CD14-positive monocyte (primary cell): ENCODE measurements around the gene UBE2E2. TPM values are rescaled to one million over a fixed set of nuclear protein-coding genes. Genes with fewer than 3 reads are reported as not detected.

Experiments
- DNase-seq, 3 donors: peaks; one replicate each; pipeline ENCODE4 v3.0.0-alpha.2; 2011 to 2022
- H2AFZ ChIP-seq: 2 replicates; pipeline ENCODE4 v1.6.0; 2012; ENCODE audit warnings: mild to moderate bottlenecking, low read depth, low read length, inconsistent platforms; ENCODE audit not compliant: insufficient read depth, poor library complexity, severe bottlenecking
- H3K27ac ChIP-seq, 2 donors: 1 replicate in 1 of 2; 2 replicates in 1 of 2; pipeline ENCODE4 v1.5.1; 2012 to 2013; ENCODE audit warnings: low read length in 2 of 2, control low read depth in 1 of 2, inconsistent platforms in 1 of 2, low read depth in 1 of 2, mild to moderate bottlenecking in 1 of 2
- H3K27me3 ChIP-seq, 2 donors: one replicate each; pipeline versions ENCODE4 v1.6.0 to v1.6.1; 2011 to 2013; ENCODE audit warnings: low read length in 2 of 2; ENCODE audit not compliant: control insufficient read depth in 2 of 2, insufficient read depth in 2 of 2
- H3K36me3 ChIP-seq, 2 donors: replicated peaks in 1 of 2; 1 replicate in 1 of 2; 2 replicates in 1 of 2; pipeline versions ENCODE4 v1.5.1 to v1.6.1; 2012 to 2013; ENCODE audit warnings: low read length in 2 of 2, control low read depth in 1 of 2, inconsistent platforms in 1 of 2, mild to moderate bottlenecking in 1 of 2; ENCODE audit not compliant: insufficient read depth in 2 of 2, control insufficient read depth in 1 of 2
- H3K4me1 ChIP-seq, 2 donors: 1 replicate in 1 of 2; 2 replicates in 1 of 2; pipeline versions ENCODE4 v1.5.1 to v1.6.1; 2012 to 2013; ENCODE audit warnings: low read length in 2 of 2, control low read depth in 1 of 2, inconsistent platforms in 1 of 2, mild to moderate bottlenecking in 1 of 2, moderate library complexity in 1 of 2; ENCODE audit not compliant: insufficient read depth in 2 of 2, control insufficient read depth in 1 of 2
- H3K4me2 ChIP-seq: replicated peaks from 2 replicates; pipeline ENCODE3; 2012; ENCODE audit warnings: low read length, moderate library complexity, mild to moderate bottlenecking; ENCODE audit not compliant: poor library complexity, severe bottlenecking; ENCODE audit errors: extremely low read depth
- H3K4me3 ChIP-seq, 3 experiments: fragments of 200-600 bp in 1 of 3; sonication (generic) in 1 of 3; replicated peaks in 1 of 3; 1 replicate in 2 of 3; 2 replicates in 1 of 3; pipeline ENCODE4 v1.5.1; 2011 to 2013; ENCODE audit warnings: low read length in 3 of 3, mild to moderate bottlenecking in 3 of 3, control low read depth in 2 of 3, low read depth in 2 of 3, inconsistent platforms in 1 of 3, moderate library complexity in 1 of 3
- H3K79me2 ChIP-seq: 2 replicates; pipeline ENCODE4 v1.6.0; 2012; ENCODE audit warnings: mild to moderate bottlenecking, control low read depth, inconsistent platforms, low read length, moderate library complexity; ENCODE audit not compliant: insufficient read depth
- H3K9ac ChIP-seq: 2 replicates; pipeline ENCODE4 v1.6.0; 2017; ENCODE audit warnings: low read length, mild to moderate bottlenecking; ENCODE audit not compliant: insufficient read depth, poor library complexity, severe bottlenecking
- H3K9me3 ChIP-seq, 2 donors: replicated peaks in 1 of 2; 1 replicate in 1 of 2; 2 replicates in 1 of 2; pipeline versions ENCODE4 v1.5.1 to v1.6.1; 2012 to 2013; ENCODE audit warnings: low read length in 2 of 2, control low read depth in 1 of 2; ENCODE audit not compliant: control insufficient read depth in 1 of 2, insufficient read depth in 1 of 2
- H4K20me1 ChIP-seq: 2 replicates; pipeline ENCODE4 v1.6.0; 2012; ENCODE audit warnings: mild to moderate bottlenecking, low read length, control low read depth, moderate library complexity; ENCODE audit not compliant: insufficient read depth
- H3K27ac Mint-ChIP-seq, 7 donors: one replicate each; pipeline ENCODE4 v1.8.0; 2020; ENCODE audit warnings: mild to moderate bottlenecking in 7 of 7, mixed read lengths in 7 of 7, moderate library complexity in 6 of 7, inconsistent platforms in 2 of 7
- H3K27me3 Mint-ChIP-seq, 3 donors: one replicate each; pipeline ENCODE4 v1.8.0; 2021 to 2022; ENCODE audit warnings: low read depth in 3 of 3, mild to moderate bottlenecking in 3 of 3, mixed read lengths in 3 of 3, moderate library complexity in 3 of 3, inconsistent platforms in 1 of 3
- H3K36me3 Mint-ChIP-seq, 2 donors: one replicate each; pipeline ENCODE4 v1.8.0; 2020; ENCODE audit warnings: mixed read lengths in 2 of 2, inconsistent platforms in 1 of 2, mild to moderate bottlenecking in 1 of 2
- H3K4me1 Mint-ChIP-seq: one replicate; pipeline ENCODE4 v1.8.0; 2020; ENCODE audit warnings: mild to moderate bottlenecking, mixed read lengths
- H3K4me3 Mint-ChIP-seq, 2 donors: one replicate each; pipeline ENCODE4 v1.8.0; 2020; ENCODE audit warnings: mild to moderate bottlenecking in 2 of 2, mixed read lengths in 2 of 2, moderate library complexity in 1 of 2
- H3K9me3 Mint-ChIP-seq, 7 donors: one replicate each; pipeline ENCODE4 v1.8.0; 2020 to 2022; ENCODE audit warnings: mixed read lengths in 7 of 7, mild to moderate bottlenecking in 6 of 7, moderate library complexity in 6 of 7, inconsistent platforms in 2 of 7
- WGBS: methylation state at CpG from one replicate; pipeline ENCODE4 v1.1.5; 2013; ENCODE audit warnings: missing lambda C conversion rate; ENCODE audit not compliant: insufficient coverage; 5-methylcytosine and 5-hydroxymethylcytosine counted together
- intact Hi-C, 2 donors: fragments of 100-400 bp; cut with micrococcal nuclease; formaldehyde crosslinking; loops; one replicate each; pipeline versions ENCODE4 v1.15.0 to v1.15.1; 2023
- polyA plus RNA-seq, 3 donors: library from polyadenylated mRNA; depleted of rRNA in 1 of 3; unstranded in 2 of 3; stranded (reverse) in 1 of 3; fragments of 300-500 nt in 2 of 3; fragments of >200 nt in 1 of 3; fragmentation: Illumina TruSeq in 2 of 3; gene quantifications; 1 replicate in 2 of 3; 2 replicates in 1 of 3; pipeline ENCODE4 v1.2.3, GENCODE V29; 2012 to 2021
- TF ChIP-seq, protein P1 (sequence below): fragments of 200-600 bp; IDR thresholded peaks from one replicate; pipeline ENCODE4 v1.8.0; 2022; ENCODE audit warnings: antibody characterized with exemption, mild to moderate bottlenecking

Gene UBE2E2
- polyA plus RNA-seq, 3 donors: 25.8 to 78.0 (median 66.3) TPM

DNA sequence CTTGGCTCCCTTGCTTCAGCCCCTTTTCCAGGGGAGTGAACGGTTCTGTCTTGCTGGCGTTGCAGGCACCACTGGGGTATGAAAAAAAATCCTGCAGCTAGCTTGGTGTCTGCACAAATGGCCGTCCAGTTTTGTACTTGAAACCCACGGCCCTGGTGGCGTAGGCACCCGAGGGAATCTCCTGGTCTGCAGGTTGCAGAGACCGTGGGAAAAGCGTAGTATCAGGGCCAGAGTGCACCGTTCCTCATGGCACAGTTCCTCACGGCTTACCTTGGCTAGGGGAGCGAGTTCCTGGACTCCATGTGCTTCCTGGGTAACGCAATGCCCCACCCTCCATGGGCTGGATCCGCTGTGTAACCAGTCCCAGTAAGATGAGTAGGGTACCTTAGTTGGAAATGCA is 214.9 kb downstream of the UBE2E2 start:
- Histone ChIP-seq H3K27me3 (no peaks in the 10 kb centered on the region), H3K4me2 (no peak overlapping the region), H2AFZ (no peak overlapping the region), H3K79me2 (no peaks in the 10 kb centered on the region), H3K9me3 (no peaks in the 10 kb centered on the region), H3K4me1 (no peaks in the 10 kb centered on the region), H3K9ac (no peak overlapping the region), H3K36me3 (no peaks in the 10 kb centered on the region), H3K27ac (no peak overlapping the region), H3K4me3 (no peak overlapping the region), H4K20me1 (peaks cover 66% of the 10 kb centered on the region)
- Mint-ChIP-seq H3K4me3 (no peak overlapping the region), H3K27ac (no peak overlapping the region), H3K9me3 (peaks cover 0 to 8% (median 2%) of the 10 kb centered on the region in 7 donors), H3K36me3 (peaks cover 0 to 3% of the 10 kb centered on the region in 2 donors), H3K4me1 (peaks cover 14% of the 10 kb centered on the region), H3K27me3 (peaks cover 0 to 2% (median 0%) of the 10 kb centered on the region in 3 donors)
- TF ChIP-seq, protein P1, sequence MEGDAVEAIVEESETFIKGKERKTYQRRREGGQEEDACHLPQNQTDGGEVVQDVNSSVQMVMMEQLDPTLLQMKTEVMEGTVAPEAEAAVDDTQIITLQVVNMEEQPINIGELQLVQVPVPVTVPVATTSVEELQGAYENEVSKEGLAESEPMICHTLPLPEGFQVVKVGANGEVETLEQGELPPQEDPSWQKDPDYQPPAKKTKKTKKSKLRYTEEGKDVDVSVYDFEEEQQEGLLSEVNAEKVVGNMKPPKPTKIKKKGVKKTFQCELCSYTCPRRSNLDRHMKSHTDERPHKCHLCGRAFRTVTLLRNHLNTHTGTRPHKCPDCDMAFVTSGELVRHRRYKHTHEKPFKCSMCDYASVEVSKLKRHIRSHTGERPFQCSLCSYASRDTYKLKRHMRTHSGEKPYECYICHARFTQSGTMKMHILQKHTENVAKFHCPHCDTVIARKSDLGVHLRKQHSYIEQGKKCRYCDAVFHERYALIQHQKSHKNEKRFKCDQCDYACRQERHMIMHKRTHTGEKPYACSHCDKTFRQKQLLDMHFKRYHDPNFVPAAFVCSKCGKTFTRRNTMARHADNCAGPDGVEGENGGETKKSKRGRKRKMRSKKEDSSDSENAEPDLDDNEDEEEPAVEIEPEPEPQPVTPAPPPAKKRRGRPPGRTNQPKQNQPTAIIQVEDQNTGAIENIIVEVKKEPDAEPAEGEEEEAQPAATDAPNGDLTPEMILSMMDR: no peak
- 94% methylated on average over 11 of the region's 13 CpGs for WGBS
- no peak for DNase-seq
- intact Hi-C loops: no loop called here

DNA sequence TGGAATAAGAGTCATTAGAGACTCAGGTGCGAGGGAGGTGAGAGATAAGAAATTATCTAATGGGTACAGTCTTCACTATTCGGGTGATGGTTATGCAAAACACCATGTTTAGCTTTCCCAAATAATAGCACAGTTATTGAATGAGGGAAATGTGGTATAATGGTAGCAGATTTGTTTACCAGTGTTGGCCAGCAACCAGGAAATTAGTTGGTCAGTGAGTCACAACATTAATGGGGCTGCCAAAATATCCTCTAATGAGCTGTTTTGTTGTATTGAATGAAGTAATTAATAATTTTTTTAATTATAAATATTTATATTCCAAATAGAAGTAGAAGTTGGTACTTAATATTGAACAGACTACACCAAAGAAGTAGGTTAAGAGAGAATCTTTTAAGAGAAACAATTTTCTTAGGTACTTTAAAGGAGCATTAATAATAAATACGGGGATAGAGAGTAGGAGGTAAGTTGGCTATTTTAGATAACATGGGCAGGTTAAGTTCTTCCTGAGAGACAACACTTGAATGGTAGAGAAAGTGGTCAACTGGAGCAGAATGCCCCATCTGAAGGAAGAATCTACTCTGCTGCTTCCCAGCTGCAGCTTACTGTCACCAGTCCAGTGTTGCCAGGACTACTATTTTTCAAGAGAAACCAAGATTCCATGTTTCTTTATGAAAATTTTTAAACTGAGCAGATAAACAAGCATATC is 218.8 kb downstream of the UBE2E2 start:
- Mint-ChIP-seq H3K27me3 (peaks cover 0 to 2% (median 1%) of the 10 kb centered on the region in 3 donors), H3K36me3 (no peaks in the 10 kb centered on the region), H3K9me3 (peaks cover 0 to 6% (median 0%) of the 10 kb centered on the region in 7 donors), H3K4me1 (peaks cover 9% of the 10 kb centered on the region), H3K4me3 (no peak overlapping the region), H3K27ac (peak overlapping the region in 1 of 7 donors; percentile 64)
- Histone ChIP-seq H3K27me3 (no peaks in the 10 kb centered on the region), H3K79me2 (no peaks in the 10 kb centered on the region), H3K4me2 (no peak overlapping the region), H3K9me3 (no peaks in the 10 kb centered on the region), H3K9ac (no peak overlapping the region), H4K20me1 (peaks cover 59% of the 10 kb centered on the region), H3K27ac (no peak overlapping the region), H3K4me1 (no peaks in the 10 kb centered on the region), H3K4me3 (no peak overlapping the region), H3K36me3 (no peaks in the 10 kb centered on the region), H2AFZ (no peak overlapping the region)
- TF ChIP-seq, protein P1: no peak
- intact Hi-C loops: no loop called here
- WGBS: 100% methylated on average over 1 of the region's 3 CpGs
- no peak for DNase-seq
